GM12878 (cell line): ENCODE measurements around the gene COASY. TPM values are rescaled to one million over a fixed set of nuclear protein-coding genes. Genes with fewer than 3 reads are reported as not detected.

ENCODE experiments used
- ASH2L ChIP-seq: fragments of 300-600, 200-600 bp; sonication (generic); IDR thresholded peaks from 2 replicates; pipeline ENCODE4 v1.6.1; 2017; ENCODE audit warnings: low read depth, mild to moderate bottlenecking, borderline replicate concordance
- CHD1 ChIP-seq: IDR thresholded peaks from 2 replicates; pipeline ENCODE4 v1.6.1; 2012; ENCODE audit warnings: low read depth, low read length, improper control_type of control experiment
- DPF2 ChIP-seq: fragments of 450-650 bp; IDR thresholded peaks from 2 replicates; pipeline ENCODE4 v1.6.1; 2017; ENCODE audit warnings: mild to moderate bottlenecking
- EGR1 ChIP-seq, 2 experiments: IDR thresholded peaks; 1 replicate in 1 of 2; 2 replicates in 1 of 2; pipeline ENCODE4 v1.6.1; 2011 to 2012; ENCODE audit warnings: low read depth in 2 of 2, low read length in 2 of 2, borderline replicate concordance in 1 of 2, mild to moderate bottlenecking in 1 of 2, moderate library complexity in 1 of 2
- FOS ChIP-seq: IDR thresholded peaks from 3 replicates; pipeline ENCODE4 v1.6.1; 2011; ENCODE audit warnings: borderline replicate concordance; ENCODE audit not compliant: insufficient read length; ENCODE audit errors: extremely low read depth
- LARP7 ChIP-seq: fragments of 450-650 bp; IDR thresholded peaks from 2 replicates; pipeline ENCODE4 v1.6.1; 2017; ENCODE audit warnings: mild to moderate bottlenecking
- MTA2 ChIP-seq: fragments of 450-650 bp; IDR thresholded peaks from 2 replicates; pipeline ENCODE4 v1.6.1; 2016; ENCODE audit warnings: low read depth, mild to moderate bottlenecking, moderate library complexity
- MYC ChIP-seq: IDR thresholded peaks from 2 replicates; pipeline ENCODE4 v1.6.1; 2011; ENCODE audit warnings: mild to moderate bottlenecking, low read length, moderate library complexity, inconsistent platforms; ENCODE audit not compliant: insufficient read depth, insufficient replicate concordance, insufficient read length, severe bottlenecking
- NR2C1 ChIP-seq: fragments of 450-650 bp; IDR thresholded peaks from 2 replicates; pipeline ENCODE4 v1.6.1; 2017; ENCODE audit warnings: antibody characterized with exemption, mild to moderate bottlenecking, moderate library complexity
- PRDM15 ChIP-seq: fragments of 450-650 bp; formaldehyde crosslinking; IDR thresholded peaks from 2 replicates; pipeline ENCODE4 v1.4.0; 2020; ENCODE audit warnings: mild to moderate bottlenecking, moderate library complexity
- RUNX3 ChIP-seq: IDR thresholded peaks from 2 replicates; pipeline ENCODE4 v1.6.1; 2012; ENCODE audit warnings: low read length, inconsistent platforms
- SP1 ChIP-seq: IDR thresholded peaks from one replicate; pipeline ENCODE4 v1.6.1; 2011; ENCODE audit warnings: low read depth, low read length
- SREBF2 ChIP-seq: IDR thresholded peaks from 2 replicates; pipeline ENCODE4 v1.6.1; 2012; ENCODE audit warnings: mild to moderate bottlenecking, low read length
- SRF ChIP-seq, 2 experiments: IDR thresholded peaks; 2 replicates each; pipeline ENCODE4 v1.6.1; 2011; ENCODE audit warnings: low read depth in 2 of 2, low read length in 2 of 2, mild to moderate bottlenecking in 1 of 2, moderate library complexity in 1 of 2
- STAT1 ChIP-seq: fragments of 450-650 bp; conservative IDR thresholded peaks from 2 replicates; pipeline ENCODE4 v1.6.1; 2014; ENCODE audit warnings: antibody characterized with exemption, mild to moderate bottlenecking
- SUZ12 ChIP-seq: fragments of 200-600 bp; sonication (generic); IDR thresholded peaks from one replicate; pipeline ENCODE4 v1.6.1; 2018; ENCODE audit warnings: antibody characterized with exemption, mild to moderate bottlenecking; ENCODE audit not compliant: unreplicated experiment
- ZNF217 ChIP-seq: fragments of 450-650 bp; IDR thresholded peaks from 2 replicates; pipeline ENCODE4 v1.6.1; 2017; ENCODE audit warnings: antibody characterized with exemption, mild to moderate bottlenecking
- ZSCAN29 ChIP-seq: fragments of 450-650 bp; IDR thresholded peaks from 2 replicates; pipeline ENCODE4 v1.6.1; 2017; ENCODE audit warnings: mild to moderate bottlenecking, moderate library complexity
- polyA plus RNA-seq, 11 experiments: library from polyadenylated mRNA; depleted of rRNA in 4 of 11; unstranded in 6 of 11; stranded (reverse) in 5 of 11; fragments of >200 nt; fragmentation: Nextera tagmentation in 4 of 11; fragmentation: Illumina TruSeq in 1 of 11; extraction: Ambion mirVana in 4 of 11; extraction: Trizol in 1 of 11; gene quantifications; 1 replicate in 1 of 11; 2 replicates in 10 of 11; pipeline versions ENCODE4 v1.2.1 to v1.2.3, GENCODE V29; 2011 to 2016; ENCODE audit warnings: inconsistent platforms in 2 of 11, missing spikeins in 2 of 11, low read depth in 1 of 11
- total RNA-seq, 4 experiments: library from RNA; depleted of rRNA in 3 of 4; stranded (reverse); fragments of >200 nt in 3 of 4; fragmentation: Illumina TruSeq in 1 of 4; extraction: Trizol in 1 of 4; gene quantifications; 2 replicates each; pipeline versions ENCODE4 v1.2.1 to v1.2.3, GENCODE V29; 2013 to 2021
- TF ChIP-seq, protein P1 (sequence below): fragments of 450-650 bp; IDR thresholded peaks from 2 replicates; pipeline ENCODE4 v1.6.1; 2017; ENCODE audit warnings: borderline replicate concordance
- TF ChIP-seq, protein P2 (sequence below): fragments of 450-650 bp; IDR thresholded peaks from 2 replicates; pipeline ENCODE4 v1.6.1; 2016; ENCODE audit warnings: mild to moderate bottlenecking
- TF ChIP-seq, protein P3 (sequence below): fragments of 450-650 bp; IDR thresholded peaks from 2 replicates; pipeline ENCODE4 v1.6.1; 2017; ENCODE audit warnings: low read depth, mild to moderate bottlenecking, moderate library complexity
- TF ChIP-seq, protein P4 (sequence below): IDR thresholded peaks from 2 replicates; pipeline ENCODE4 v1.6.1; 2011; ENCODE audit warnings: mild to moderate bottlenecking, low read depth, low read length, moderate library complexity; ENCODE audit not compliant: insufficient replicate concordance

Gene COASY
- total and polyA plus RNA-seq, 10 of the 15 experiments (the other 5 are each of a cell fraction or from before 2014, with no cell fraction given), result 18.6 to 93.9 (median 43.2) TPM

DNA sequence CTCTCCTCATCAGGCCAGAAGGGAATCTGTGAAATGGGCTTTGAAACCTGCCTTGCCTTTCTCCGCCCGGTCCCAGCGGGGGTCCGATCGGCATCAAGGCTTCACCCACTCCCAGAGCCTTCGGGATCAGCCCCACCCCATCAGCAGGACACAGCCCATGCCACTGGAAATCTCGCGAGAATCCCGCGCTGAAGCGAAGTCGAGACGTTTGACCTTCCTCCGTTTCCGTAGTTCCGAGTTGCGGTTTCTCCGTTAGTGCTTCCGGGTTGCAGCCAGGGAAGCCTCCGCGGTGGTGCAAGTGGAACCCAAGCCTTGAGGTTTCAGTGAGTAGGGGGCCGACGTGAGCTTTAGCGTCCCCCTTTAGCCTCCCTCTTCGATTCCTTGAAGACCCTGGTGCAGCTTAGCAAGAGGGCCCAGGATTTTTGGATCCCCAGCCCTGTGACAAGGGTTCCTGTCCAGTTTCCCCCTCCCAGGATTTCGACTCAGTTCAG, at the start of gene COASY (continued):
- TF ChIP-seq LARP7, result 0 out of 2 replicates have a peak, but pooled peaks have one; percentile 70
- peak; percentile 82 for TF ChIP-seq MTA2
- no peak for TF ChIP-seq ASH2L
- TF ChIP-seq, protein P1, sequence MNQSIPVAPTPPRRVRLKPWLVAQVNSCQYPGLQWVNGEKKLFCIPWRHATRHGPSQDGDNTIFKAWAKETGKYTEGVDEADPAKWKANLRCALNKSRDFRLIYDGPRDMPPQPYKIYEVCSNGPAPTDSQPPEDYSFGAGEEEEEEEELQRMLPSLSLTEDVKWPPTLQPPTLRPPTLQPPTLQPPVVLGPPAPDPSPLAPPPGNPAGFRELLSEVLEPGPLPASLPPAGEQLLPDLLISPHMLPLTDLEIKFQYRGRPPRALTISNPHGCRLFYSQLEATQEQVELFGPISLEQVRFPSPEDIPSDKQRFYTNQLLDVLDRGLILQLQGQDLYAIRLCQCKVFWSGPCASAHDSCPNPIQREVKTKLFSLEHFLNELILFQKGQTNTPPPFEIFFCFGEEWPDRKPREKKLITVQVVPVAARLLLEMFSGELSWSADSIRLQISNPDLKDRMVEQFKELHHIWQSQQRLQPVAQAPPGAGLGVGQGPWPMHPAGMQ, result peak; percentile 92
- TF ChIP-seq SP1, result peak; percentile 74
- TF ChIP-seq NR2C1, result peak; percentile 98
- no peak for TF ChIP-seq FOS
- no peak for TF ChIP-seq ZSCAN29
- TF ChIP-seq SREBF2, result no peak
- TF ChIP-seq, protein P2, sequence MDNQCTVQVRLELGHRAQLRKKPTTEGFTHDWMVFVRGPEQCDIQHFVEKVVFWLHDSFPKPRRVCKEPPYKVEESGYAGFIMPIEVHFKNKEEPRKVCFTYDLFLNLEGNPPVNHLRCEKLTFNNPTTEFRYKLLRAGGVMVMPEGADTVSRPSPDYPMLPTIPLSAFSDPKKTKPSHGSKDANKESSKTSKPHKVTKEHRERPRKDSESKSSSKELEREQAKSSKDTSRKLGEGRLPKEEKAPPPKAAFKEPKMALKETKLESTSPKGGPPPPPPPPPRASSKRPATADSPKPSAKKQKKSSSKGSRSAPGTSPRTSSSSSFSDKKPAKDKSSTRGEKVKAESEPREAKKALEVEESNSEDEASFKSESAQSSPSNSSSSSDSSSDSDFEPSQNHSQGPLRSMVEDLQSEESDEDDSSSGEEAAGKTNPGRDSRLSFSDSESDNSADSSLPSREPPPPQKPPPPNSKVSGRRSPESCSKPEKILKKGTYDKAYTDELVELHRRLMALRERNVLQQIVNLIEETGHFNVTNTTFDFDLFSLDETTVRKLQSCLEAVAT, result peak; percentile 70
- TF ChIP-seq STAT1, result 0 out of 2 replicates have a peak, but pooled peaks have one; percentile 84
- TF ChIP-seq CHD1, result no peak
- peak; percentile 63 for TF ChIP-seq DPF2
- no peak for TF ChIP-seq PRDM15 (CRISPR knock-in tag)
- TF ChIP-seq EGR1 (IDR thresholded peaks at IDR 0.05; ENCODE audit: borderline replicate concordance in 1 of 2, low read depth in 2 of 2, low read length in 2 of 2), result no peak
- TF ChIP-seq, protein P3, sequence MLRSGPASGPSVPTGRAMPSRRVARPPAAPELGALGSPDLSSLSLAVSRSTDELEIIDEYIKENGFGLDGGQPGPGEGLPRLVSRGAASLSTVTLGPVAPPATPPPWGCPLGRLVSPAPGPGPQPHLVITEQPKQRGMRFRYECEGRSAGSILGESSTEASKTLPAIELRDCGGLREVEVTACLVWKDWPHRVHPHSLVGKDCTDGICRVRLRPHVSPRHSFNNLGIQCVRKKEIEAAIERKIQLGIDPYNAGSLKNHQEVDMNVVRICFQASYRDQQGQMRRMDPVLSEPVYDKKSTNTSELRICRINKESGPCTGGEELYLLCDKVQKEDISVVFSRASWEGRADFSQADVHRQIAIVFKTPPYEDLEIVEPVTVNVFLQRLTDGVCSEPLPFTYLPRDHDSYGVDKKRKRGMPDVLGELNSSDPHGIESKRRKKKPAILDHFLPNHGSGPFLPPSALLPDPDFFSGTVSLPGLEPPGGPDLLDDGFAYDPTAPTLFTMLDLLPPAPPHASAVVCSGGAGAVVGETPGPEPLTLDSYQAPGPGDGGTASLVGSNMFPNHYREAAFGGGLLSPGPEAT, result peak; percentile 92
- TF ChIP-seq SRF (IDR thresholded peaks at IDR 0.05; ENCODE audit: low read depth in 2 of 2, low read length in 2 of 2), result 0 out of 4 replicates have a peak, but pooled peaks of 1 of the 2 experiments have one; percentile 11
- no peak for TF ChIP-seq MYC
- TF ChIP-seq, protein P4, sequence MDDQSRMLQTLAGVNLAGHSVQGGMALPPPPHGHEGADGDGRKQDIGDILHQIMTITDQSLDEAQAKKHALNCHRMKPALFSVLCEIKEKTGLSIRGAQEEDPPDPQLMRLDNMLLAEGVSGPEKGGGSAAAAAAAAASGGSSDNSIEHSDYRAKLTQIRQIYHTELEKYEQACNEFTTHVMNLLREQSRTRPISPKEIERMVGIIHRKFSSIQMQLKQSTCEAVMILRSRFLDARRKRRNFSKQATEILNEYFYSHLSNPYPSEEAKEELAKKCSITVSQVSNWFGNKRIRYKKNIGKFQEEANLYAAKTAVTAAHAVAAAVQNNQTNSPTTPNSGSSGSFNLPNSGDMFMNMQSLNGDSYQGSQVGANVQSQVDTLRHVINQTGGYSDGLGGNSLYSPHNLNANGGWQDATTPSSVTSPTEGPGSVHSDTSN, result no peak
- peak; percentile 99 for TF ChIP-seq RUNX3
- TF ChIP-seq SUZ12, result no peak
- TF ChIP-seq ZNF217, result peak; percentile 59; the same call in 1 of the 2 replicates
